GM21360 (cell line): ENCODE data around the gene SLC12A7.
"Not testable (repeated sequence)": the region's sequence is repeated elsewhere in the genome, so short reads cannot be mapped to it uniquely, and the experiment has no call there.

ENCODE experiments used
- ATAC-seq: cut with Tn5 transposase; IDR thresholded peaks from one replicate; pipeline ENCODE4 v1.9.1; 2021; ENCODE audit warnings: mild to moderate bottlenecking, moderate library complexity; ENCODE audit not compliant: unreplicated experiment

The SLC12A7 gene

GRCh38 chr5:1066676-1067075 lies 45.2 kb downstream of the SLC12A7 start:
- no peak for ATAC-seq

- ATAC-seq = no peak
Observed at GRCh38 chr5:1065891-1066650, 45.8 kb downstream of the SLC12A7 start.

- ATAC-seq = no peak
Observed at GRCh38 chr5:1065143-1065750, 46.6 kb downstream of the SLC12A7 start.

GRCh38 chr5:1064383-1065142 lies 47.3 kb downstream of the SLC12A7 start:
- ATAC-seq = no peak

GRCh38 chr5:1063661-1064382 lies 48.0 kb downstream of the SLC12A7 start:
- ATAC-seq = no peak

GRCh38 chr5:1062761-1063568 lies 48.9 kb downstream of the SLC12A7 start:
- ATAC-seq = no peak

- ATAC-seq = no peak
Observed at GRCh38 chr5:1061916-1062315, 49.9 kb downstream of the SLC12A7 start.

GRCh38 chr5:1061292-1061691 lies 50.6 kb downstream of the SLC12A7 start:
- ATAC-seq = not testable (repeated sequence)

- ATAC-seq = no peak
Observed at GRCh38 chr5:1060535-1060981, 51.3 kb downstream of the SLC12A7 start.

GRCh38 chr5:1059884-1060263 lies 52.0 kb downstream of the SLC12A7 start:
- ATAC-seq = no peak

- no peak for ATAC-seq
Observed at GRCh38 chr5:1058988-1059883, 52.6 kb downstream of the SLC12A7 start.

GRCh38 chr5:1058083-1058945 lies 53.5 kb downstream of the SLC12A7 start:
- ATAC-seq = no peak

GRCh38 chr5:1057485-1058082 lies 54.3 kb downstream of the SLC12A7 start:
- no peak for ATAC-seq

- ATAC-seq = no peak
Observed at GRCh38 chr5:1056611-1057484, 55.0 kb downstream of the SLC12A7 start.

GRCh38 chr5:1055896-1056610 lies 55.8 kb downstream of the SLC12A7 start:
- ATAC-seq = no peak
